ENCODE measurements around the gene ZC3HAV1L. TPM values are rescaled to one million over a fixed set of nuclear protein-coding genes. Genes with fewer than 3 reads are reported as not detected.
"Not testable (repeated sequence)": the region's sequence is repeated elsewhere in the genome, so short reads cannot be mapped to it uniquely, and the experiment has no call there.

The ZC3HAV1L gene
- total RNA-seq, 6 experiments from 2014 or later: 0.93 to 3.7 (median 1.8) TPM

- ATAC-seq (peak in 1 of 4 donors; percentile 37), DNase-seq (no peak)
- Histone ChIP-seq H3K36me3 (peaks cover 0 to 55% (median 14%) of the 10 kb centered on the region in 4 donors), H3K27ac (no peak overlapping the region), H3K9me3 (no peaks in the 10 kb centered on the region), H3K27me3 (no peaks in the 10 kb centered on the region), H3K4me3 (no peak overlapping the region), H3K4me1 (peaks cover 0 to 5% (median 0%) of the 10 kb centered on the region in 4 donors)
- TF ChIP-seq CTCF (IDR thresholded peaks at IDR 0.05): no peak
- TF ChIP-seq POLR2A (IDR thresholded peaks at IDR 0.05): no peak
- intact Hi-C loops (cut with DNase I): loop anchor here in 1 of 2 donors (10.0 kb wide), 1 partner anchor 45 kb away; no protein-coding TSS in a partner anchor
- whole genome bisulfite sequencing (ENCODE audit: insufficient coverage, low coverage, low lambda C conversion rate, missing lambda C conversion rate): 33% methylated on average over 1 of the region's 1 CpG
Observed at GRCh38 chr7:139059905-139060304, 24.1 kb upstream of the ZC3HAV1L start.

GRCh38 chr7:139058943-139059342, 23.1 kb upstream of the ZC3HAV1L start:
- Histone ChIP-seq H3K4me3 (no peak overlapping the region), H3K27me3 (no peaks in the 10 kb centered on the region), H3K4me1 (no peaks in the 10 kb centered on the region), H3K9me3 (no peaks in the 10 kb centered on the region), H3K27ac (no peak overlapping the region), H3K36me3 (peaks cover 0 to 55% (median 15%) of the 10 kb centered on the region in 4 donors)
- intact Hi-C loops (cut with DNase I): no loop called here
- WGBS (ENCODE audit: insufficient coverage, low coverage, low lambda C conversion rate, missing lambda C conversion rate): 58% methylated on average over 5 of the region's 5 CpGs
- DNase-seq (no peak), ATAC-seq (peak in 1 of 4 donors; percentile 28)
- TF ChIP-seq CTCF (IDR thresholded peaks at IDR 0.05): no peak
- no peak for TF ChIP-seq POLR2A (IDR thresholded peaks at IDR 0.05)

GRCh38 chr7:139055674-139056073, 19.8 kb upstream of the ZC3HAV1L start:
- Histone ChIP-seq H3K4me1 (no peaks in the 10 kb centered on the region), H3K27ac (no peak overlapping the region), H3K9me3 (no peaks in the 10 kb centered on the region), H3K36me3 (peaks cover 2 to 57% (median 10%) of the 10 kb centered on the region in 4 donors), H3K27me3 (no peaks in the 10 kb centered on the region), H3K4me3 (no peak overlapping the region)
- TF ChIP-seq CTCF (IDR thresholded peaks at IDR 0.05) (no peak), POLR2A (IDR thresholded peaks at IDR 0.05) (no peak)
- WGBS (ENCODE audit: insufficient coverage, low coverage, low lambda C conversion rate, missing lambda C conversion rate): 89% methylated on average over 1 of the region's 1 CpG
- ATAC-seq (no peak), DNase-seq (no peak)
- intact Hi-C loops (cut with DNase I): no loop called here

GRCh38 chr7:139054656-139055055, 18.8 kb upstream of the ZC3HAV1L start:
- H3K27me3 ChIP-seq; ATAC-seq; H3K4me3 ChIP-seq; DNase-seq; H3K27ac ChIP-seq; H3K4me1 ChIP-seq; intact Hi-C loops (cut with DNase I); H3K9me3 ChIP-seq: not testable (repeated sequence)
- 98% methylated on average over 7 of the region's 14 CpGs for WGBS (ENCODE audit: insufficient coverage, low coverage, low lambda C conversion rate, missing lambda C conversion rate)
- peaks cover 5 to 65% (median 14%) of the 10 kb centered on the region in 4 donors for H3K36me3 ChIP-seq

- intact Hi-C loops (cut with DNase I): no loop called here
- Histone ChIP-seq H3K27me3 (no peaks in the 10 kb centered on the region), H3K9me3 (no peaks in the 10 kb centered on the region), H3K36me3 (peaks cover 5 to 68% (median 17%) of the 10 kb centered on the region in 4 donors), H3K27ac (no peak overlapping the region), H3K4me3 (no peak overlapping the region), H3K4me1 (no peaks in the 10 kb centered on the region)
- TF ChIP-seq POLR2A (IDR thresholded peaks at IDR 0.05) (no peak), CTCF (IDR thresholded peaks at IDR 0.05) (no peak)
- no peak for DNase-seq
- 100% methylated on average over 1 of the region's 2 CpGs for WGBS (ENCODE audit: insufficient coverage, low coverage, low lambda C conversion rate, missing lambda C conversion rate)
- peak in 1 of 4 donors; percentile 16 for ATAC-seq
Observed at GRCh38 chr7:139054101-139054500, 18.3 kb upstream of the ZC3HAV1L start.

Data from right lobe of liver (tissue), 6 donors.